Measurements from ENCODE around the gene IDI2. TPM values are rescaled to one million over a fixed set of nuclear protein-coding genes. Genes with fewer than 3 reads are reported as not detected.

The IDI2 gene
- total RNA-seq, 1 donor from 2014 or later: 0.16 TPM

Other genes with a start within 250 kb of the IDI2 start
- 59.9 TPM for gene LARP4B, start 94.2 kb downstream of the IDI2 start, total RNA-seq
- 24.7 TPM for gene GTPBP4, start 37.4 kb downstream of the IDI2 start, total RNA-seq
- gene IDI1, start 23.3 kb upstream of the IDI2 start, total RNA-seq: 13.0 TPM
- 28.0 TPM for gene WDR37, start 30.5 kb upstream of the IDI2 start, total RNA-seq

All from Right ventricle myocardium superior (tissue), 1 donor.